ENCODE measurements around the gene EFNA3.

- no peak for TF ChIP-seq MAZ (IDR thresholded peaks at IDR 0.05; ENCODE audit: borderline replicate concordance, low read depth, low read length)
- no peak for TF ChIP-seq CTCF (conservative IDR thresholded peaks at IDR 0.05; ENCODE audit: low read depth, low read length)
- TF ChIP-seq CEBPB (IDR thresholded peaks at IDR 0.05; ENCODE audit: low read depth, low read length), result no peak
- no peak for TF ChIP-seq POLR2A (IDR thresholded peaks at IDR 0.05; ENCODE audit: low read depth, low read length)
- TF ChIP-seq USF2 (IDR thresholded peaks at IDR 0.05; ENCODE audit: low read depth, low read length), result no peak
Observed at GRCh38 chr1:155043793-155044192, 34.8 kb upstream of the EFNA3 start.
